ENCODE data around the gene ANKRD24.
"Not testable (repeated sequence)": the region's sequence is repeated elsewhere in the genome, so short reads cannot be mapped to it uniquely, and the experiment has no call there.

Gene ANKRD24

GRCh38 chr19:4234862-4235201 lies 52.3 kb downstream of the ANKRD24 start (continued):
- TF ChIP-seq TCF4 (CRISPR knock-in tag; IDR thresholded peaks at IDR 0.05; ENCODE audit: borderline replicate concordance) (no peak), ESRRG (CRISPR knock-in tag; IDR thresholded peaks at IDR 0.05) (no peak), BACH2 (CRISPR knock-in tag; IDR thresholded peaks at IDR 0.05; ENCODE audit: borderline replicate concordance) (no peak), TOX (CRISPR knock-in tag; IDR thresholded peaks at IDR 0.05; ENCODE audit: borderline replicate concordance) (no peak)
- TF ChIP-seq, protein P1, sequence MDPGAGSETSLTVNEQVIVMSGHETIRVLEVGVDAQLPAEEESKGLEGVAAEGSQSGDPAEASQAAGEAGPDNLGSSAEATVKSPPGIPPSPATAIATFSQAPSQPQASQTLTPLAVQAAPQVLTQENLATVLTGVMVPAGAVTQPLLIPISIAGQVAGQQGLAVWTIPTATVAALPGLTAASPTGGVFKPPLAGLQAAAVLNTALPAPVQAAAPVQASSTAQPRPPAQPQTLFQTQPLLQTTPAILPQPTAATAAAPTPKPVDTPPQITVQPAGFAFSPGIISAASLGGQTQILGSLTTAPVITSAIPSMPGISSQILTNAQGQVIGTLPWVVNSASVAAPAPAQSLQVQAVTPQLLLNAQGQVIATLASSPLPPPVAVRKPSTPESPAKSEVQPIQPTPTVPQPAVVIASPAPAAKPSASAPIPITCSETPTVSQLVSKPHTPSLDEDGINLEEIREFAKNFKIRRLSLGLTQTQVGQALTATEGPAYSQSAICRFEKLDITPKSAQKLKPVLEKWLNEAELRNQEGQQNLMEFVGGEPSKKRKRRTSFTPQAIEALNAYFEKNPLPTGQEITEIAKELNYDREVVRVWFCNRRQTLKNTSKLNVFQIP (CRISPR knock-in tag; IDR thresholded peaks at IDR 0.05; ENCODE audit: borderline replicate concordance, low read depth) = no peak

- ATAC-seq = not testable (repeated sequence)
These were observed 55.0 kb downstream of the ANKRD24 start for GRCh38 chr19:4237510-4237909.

- TF ChIP-seq TOX (CRISPR knock-in tag; IDR thresholded peaks at IDR 0.05; ENCODE audit: borderline replicate concordance) (no peak), ZNF8 (CRISPR knock-in tag; IDR thresholded peaks at IDR 0.05) (no peak), TSHZ2 (CRISPR knock-in tag; IDR thresholded peaks at IDR 0.05) (no peak), CSDC2 (CRISPR knock-in tag; IDR thresholded peaks at IDR 0.05) (no peak), ZFP3 (CRISPR knock-in tag; IDR thresholded peaks at IDR 0.05) (no peak), ISL1 (CRISPR knock-in tag; IDR thresholded peaks at IDR 0.05) (no peak), OSR1 (CRISPR knock-in tag; IDR thresholded peaks at IDR 0.05) (no peak), ZFP30 (CRISPR knock-in tag; IDR thresholded peaks at IDR 0.05) (no peak), GLIS3 (CRISPR knock-in tag; IDR thresholded peaks at IDR 0.05) (no peak), CSRNP3 (CRISPR knock-in tag; IDR thresholded peaks at IDR 0.05) (no peak), ZNF565 (CRISPR knock-in tag; conservative IDR thresholded peaks at IDR 0.05; ENCODE audit: low read depth) (no peak), ARNTL (CRISPR knock-in tag; IDR thresholded peaks at IDR 0.05; ENCODE audit: borderline replicate concordance, low read depth) (no peak), PPARA (CRISPR knock-in tag; IDR thresholded peaks at IDR 0.05; ENCODE audit: borderline replicate concordance) (no peak)
- TF ChIP-seq, protein P1 (CRISPR knock-in tag; IDR thresholded peaks at IDR 0.05; ENCODE audit: borderline replicate concordance, low read depth) = no peak
- TF ChIP-seq, protein P2, sequence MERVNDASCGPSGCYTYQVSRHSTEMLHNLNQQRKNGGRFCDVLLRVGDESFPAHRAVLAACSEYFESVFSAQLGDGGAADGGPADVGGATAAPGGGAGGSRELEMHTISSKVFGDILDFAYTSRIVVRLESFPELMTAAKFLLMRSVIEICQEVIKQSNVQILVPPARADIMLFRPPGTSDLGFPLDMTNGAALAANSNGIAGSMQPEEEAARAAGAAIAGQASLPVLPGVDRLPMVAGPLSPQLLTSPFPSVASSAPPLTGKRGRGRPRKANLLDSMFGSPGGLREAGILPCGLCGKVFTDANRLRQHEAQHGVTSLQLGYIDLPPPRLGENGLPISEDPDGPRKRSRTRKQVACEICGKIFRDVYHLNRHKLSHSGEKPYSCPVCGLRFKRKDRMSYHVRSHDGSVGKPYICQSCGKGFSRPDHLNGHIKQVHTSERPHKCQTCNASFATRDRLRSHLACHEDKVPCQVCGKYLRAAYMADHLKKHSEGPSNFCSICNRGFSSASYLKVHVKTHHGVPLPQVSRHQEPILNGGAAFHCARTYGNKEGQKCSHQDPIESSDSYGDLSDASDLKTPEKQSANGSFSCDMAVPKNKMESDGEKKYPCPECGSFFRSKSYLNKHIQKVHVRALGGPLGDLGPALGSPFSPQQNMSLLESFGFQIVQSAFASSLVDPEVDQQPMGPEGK (CRISPR knock-in tag; IDR thresholded peaks at IDR 0.05; ENCODE audit: borderline replicate concordance) = no peak
- TF ChIP-seq, protein P3, sequence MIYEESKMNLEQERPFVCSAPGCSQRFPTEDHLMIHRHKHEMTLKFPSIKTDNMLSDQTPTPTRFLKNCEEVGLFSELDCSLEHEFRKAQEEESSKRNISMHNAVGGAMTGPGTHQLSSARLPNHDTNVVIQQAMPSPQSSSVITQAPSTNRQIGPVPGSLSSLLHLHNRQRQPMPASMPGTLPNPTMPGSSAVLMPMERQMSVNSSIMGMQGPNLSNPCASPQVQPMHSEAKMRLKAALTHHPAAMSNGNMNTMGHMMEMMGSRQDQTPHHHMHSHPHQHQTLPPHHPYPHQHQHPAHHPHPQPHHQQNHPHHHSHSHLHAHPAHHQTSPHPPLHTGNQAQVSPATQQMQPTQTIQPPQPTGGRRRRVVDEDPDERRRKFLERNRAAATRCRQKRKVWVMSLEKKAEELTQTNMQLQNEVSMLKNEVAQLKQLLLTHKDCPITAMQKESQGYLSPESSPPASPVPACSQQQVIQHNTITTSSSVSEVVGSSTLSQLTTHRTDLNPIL (CRISPR knock-in tag; IDR thresholded peaks at IDR 0.05; ENCODE audit: low read depth) = no peak
- no peak for ATAC-seq
These were observed 56.3 kb downstream of the ANKRD24 start for GRCh38 chr19:4238831-4239230.

All from SK-N-SH treated with all-trans-retinoic acid at 6 μM for 48 hours (cell line).